ENCODE measurements around the gene GOLT1A.

GOLT1A gene

GRCh38 chr1:204205486-204205885 lies 8.3 kb downstream of the GOLT1A start:
- no peak overlapping the region for H3K4me3 ChIP-seq (replicated peaks; ENCODE audit: low read depth, low read length)
- TF ChIP-seq, protein P1, sequence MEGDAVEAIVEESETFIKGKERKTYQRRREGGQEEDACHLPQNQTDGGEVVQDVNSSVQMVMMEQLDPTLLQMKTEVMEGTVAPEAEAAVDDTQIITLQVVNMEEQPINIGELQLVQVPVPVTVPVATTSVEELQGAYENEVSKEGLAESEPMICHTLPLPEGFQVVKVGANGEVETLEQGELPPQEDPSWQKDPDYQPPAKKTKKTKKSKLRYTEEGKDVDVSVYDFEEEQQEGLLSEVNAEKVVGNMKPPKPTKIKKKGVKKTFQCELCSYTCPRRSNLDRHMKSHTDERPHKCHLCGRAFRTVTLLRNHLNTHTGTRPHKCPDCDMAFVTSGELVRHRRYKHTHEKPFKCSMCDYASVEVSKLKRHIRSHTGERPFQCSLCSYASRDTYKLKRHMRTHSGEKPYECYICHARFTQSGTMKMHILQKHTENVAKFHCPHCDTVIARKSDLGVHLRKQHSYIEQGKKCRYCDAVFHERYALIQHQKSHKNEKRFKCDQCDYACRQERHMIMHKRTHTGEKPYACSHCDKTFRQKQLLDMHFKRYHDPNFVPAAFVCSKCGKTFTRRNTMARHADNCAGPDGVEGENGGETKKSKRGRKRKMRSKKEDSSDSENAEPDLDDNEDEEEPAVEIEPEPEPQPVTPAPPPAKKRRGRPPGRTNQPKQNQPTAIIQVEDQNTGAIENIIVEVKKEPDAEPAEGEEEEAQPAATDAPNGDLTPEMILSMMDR (IDR thresholded peaks at IDR 0.05; ENCODE audit: low read length, missing control alignments): no peak
- no peak for DNase-seq (ENCODE audit: low read depth)

- DNase-seq (ENCODE audit: low read depth): no peak
- no peak overlapping the region for H3K4me3 ChIP-seq (replicated peaks; ENCODE audit: low read depth, low read length)
- TF ChIP-seq, protein P1 (IDR thresholded peaks at IDR 0.05; ENCODE audit: low read length, missing control alignments): no peak
Measured at GRCh38 chr1:204204944-204205343, 8.8 kb downstream of the GOLT1A start.

GRCh38 chr1:204203206-204203767 lies 10.5 kb downstream of the GOLT1A start:
- H3K4me3 ChIP-seq (replicated peaks; ENCODE audit: low read depth, low read length): no peak overlapping the region
- TF ChIP-seq, protein P1 (IDR thresholded peaks at IDR 0.05; ENCODE audit: low read length, missing control alignments): no peak
- no peak for DNase-seq (ENCODE audit: low read depth)

GRCh38 chr1:204202481-204202880 lies 11.3 kb downstream of the GOLT1A start:
- H3K4me3 ChIP-seq (replicated peaks; ENCODE audit: low read depth, low read length): no peak overlapping the region
- DNase-seq (ENCODE audit: low read depth): no peak
- TF ChIP-seq, protein P1 (IDR thresholded peaks at IDR 0.05; ENCODE audit: low read length, missing control alignments): no peak

DNA sequence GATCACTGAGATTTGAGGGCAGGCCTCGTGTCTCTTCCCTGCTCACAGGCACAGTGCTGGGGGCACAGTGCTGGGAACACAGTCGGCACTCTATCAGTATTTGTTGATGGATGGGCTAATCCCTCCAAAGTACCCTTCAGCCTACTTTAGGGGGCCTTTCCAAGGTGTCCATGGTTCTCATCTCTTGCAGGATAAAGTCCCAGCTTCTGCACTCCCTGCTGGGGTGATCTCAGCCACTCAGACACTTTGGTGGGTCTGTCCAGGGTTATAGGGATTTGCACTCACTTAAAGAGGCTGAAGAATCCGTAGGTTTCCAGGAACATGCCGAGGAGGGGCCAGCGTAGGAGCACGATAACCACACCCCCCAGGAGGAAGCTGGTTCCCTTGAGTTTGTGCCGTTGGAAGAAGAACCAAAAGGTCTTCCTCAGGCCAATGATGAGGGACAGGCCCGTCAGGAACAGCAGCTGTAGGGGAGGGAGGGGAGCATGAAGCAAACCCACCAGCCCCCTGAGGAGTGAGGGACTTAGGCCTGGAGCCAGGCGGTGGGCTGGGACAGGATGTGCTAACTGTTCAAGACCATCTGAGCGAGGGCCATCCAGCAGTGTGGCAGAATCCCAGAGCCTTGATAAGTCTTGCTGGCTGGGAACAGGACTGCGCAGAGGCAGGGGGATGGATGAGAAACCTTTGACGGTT lies 12.3 kb downstream of the GOLT1A start:
- no peak overlapping the region for H3K4me3 ChIP-seq (replicated peaks; ENCODE audit: low read depth, low read length)
- TF ChIP-seq, protein P1 (IDR thresholded peaks at IDR 0.05; ENCODE audit: low read length, missing control alignments): no peak
- no peak for DNase-seq (ENCODE audit: low read depth)

DNA sequence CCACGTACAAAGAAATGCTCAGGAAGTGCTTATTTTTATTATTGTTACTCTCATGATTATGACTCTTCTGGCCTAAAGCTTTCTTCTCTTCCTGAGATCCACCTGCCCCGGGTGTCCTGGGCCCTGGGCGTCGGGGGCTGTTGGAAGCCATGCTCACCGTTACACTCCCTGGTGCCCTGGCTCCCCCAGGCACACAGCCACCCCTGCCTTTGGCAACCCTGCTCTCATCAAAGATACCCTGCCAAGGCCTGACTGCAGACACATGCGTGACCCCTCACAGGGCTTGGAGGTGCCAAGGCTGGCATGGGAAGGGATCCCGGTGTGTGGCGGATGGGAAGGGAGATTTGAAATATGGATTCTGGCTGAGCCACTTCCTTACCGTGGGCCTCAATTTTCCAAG lies 14.2 kb downstream of the GOLT1A start:
- TF ChIP-seq, protein P1 (IDR thresholded peaks at IDR 0.05; ENCODE audit: low read length, missing control alignments): no peak
- no peak for DNase-seq (ENCODE audit: low read depth)
- no peak overlapping the region for H3K4me3 ChIP-seq (replicated peaks; ENCODE audit: low read depth, low read length)

Measured in fibroblast of pulmonary artery (primary cell).